ENCODE results near the gene IRX3. TPM values are rescaled to one million over a fixed set of nuclear protein-coding genes. Genes with fewer than 3 reads are reported as not detected.
"Not testable (repeated sequence)": the region's sequence is repeated elsewhere in the genome, so short reads cannot be mapped to it uniquely, and the experiment has no call there.

Gene IRX3
- total and polyA plus RNA-seq, 4 experiments from 2014 or later: not detected

- Mint-ChIP-seq H3K9me3 (peaks cover 0 to 3% (median 0%) of the 10 kb centered on the region in 8 donors), H3K27me3 (peaks cover 15 to 17% of the 10 kb centered on the region in 2 donors), H3K4me1 (no peaks in the 10 kb centered on the region), H3K4me3 (no peak overlapping the region), H3K36me3 (no peaks in the 10 kb centered on the region), H3K27ac (no peak overlapping the region)
- no peaks in the 10 kb centered on the region for H3K4me1 ChIP-seq (ENCODE audit: insufficient read depth, low read length)
- H3K36me3 ChIP-seq (ENCODE audit: insufficient read depth, low read length): no peaks in the 10 kb centered on the region
- CTCF ChIA-PET (ENCODE audit: partially characterized antibody): no interaction called here
- no peaks in the 10 kb centered on the region for H3K27me3 ChIP-seq (ENCODE audit: insufficient read depth, low read length)
- DNase-seq: no peak
- intact Hi-C loops (cut with micrococcal nuclease): no loop called here
- no peak overlapping the region for H3K27ac ChIP-seq (ENCODE audit: low read depth, low read length)
- H3K4me3 ChIP-seq (ENCODE audit: low read length in 2 of 2): no peak overlapping the region
- POLR2A ChIA-PET (ENCODE audit: partially characterized antibody): no interaction called here
- no peaks in the 10 kb centered on the region for H3K9me3 ChIP-seq (ENCODE audit: control insufficient read depth in 1 of 2, low read length in 2 of 2)
These were observed 17.8 kb downstream of the IRX3 start for GRCh38 chr16:54268766-54269165.

DNA sequence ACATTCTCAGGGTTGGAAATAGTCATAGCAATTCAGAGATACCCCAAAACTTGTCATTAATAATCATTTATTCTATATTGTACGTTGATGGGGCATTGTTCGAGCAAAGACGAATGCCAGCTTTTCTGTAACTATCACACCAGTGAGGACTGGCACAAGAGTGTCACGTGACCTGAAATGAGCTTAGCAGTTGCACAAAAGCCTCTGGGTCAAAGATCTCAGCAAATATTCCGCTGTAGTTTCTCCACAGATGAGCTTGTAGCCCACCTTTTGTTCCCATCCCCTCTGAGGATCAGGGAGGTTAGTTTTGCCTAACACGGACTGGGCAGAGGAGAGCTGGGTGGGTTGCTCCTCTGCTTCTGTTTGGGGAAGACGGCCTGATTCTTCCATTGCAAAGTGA is 18.2 kb downstream of the IRX3 start:
- Mint-ChIP-seq H3K27me3 (peaks cover 15 to 18% of the 10 kb centered on the region in 2 donors), H3K4me3 (no peak overlapping the region), H3K9me3 (peaks cover 0 to 3% (median 0%) of the 10 kb centered on the region in 8 donors), H3K4me1 (no peaks in the 10 kb centered on the region), H3K27ac (no peak overlapping the region), H3K36me3 (no peaks in the 10 kb centered on the region)
- no peaks in the 10 kb centered on the region for H3K36me3 ChIP-seq (ENCODE audit: insufficient read depth, low read length)
- ChIA-PET POLR2A (ENCODE audit: partially characterized antibody) (no interaction called here), CTCF (ENCODE audit: partially characterized antibody) (no interaction called here)
- H3K9me3 ChIP-seq (ENCODE audit: control insufficient read depth in 1 of 2, low read length in 2 of 2): no peaks in the 10 kb centered on the region
- no peaks in the 10 kb centered on the region for H3K27me3 ChIP-seq (ENCODE audit: insufficient read depth, low read length)
- no peaks in the 10 kb centered on the region for H3K4me1 ChIP-seq (ENCODE audit: insufficient read depth, low read length)
- H3K27ac ChIP-seq (ENCODE audit: low read depth, low read length): no peak overlapping the region
- intact Hi-C loops (cut with micrococcal nuclease): no loop called here
- H3K4me3 ChIP-seq (ENCODE audit: low read length in 2 of 2): no peak overlapping the region
- DNase-seq: no peak

- Histone ChIP-seq H3K4me3 (ENCODE audit: low read length in 2 of 2) (no peak overlapping the region), H3K4me1 (ENCODE audit: insufficient read depth, low read length) (no peaks in the 10 kb centered on the region), H3K27me3 (ENCODE audit: insufficient read depth, low read length) (no peaks in the 10 kb centered on the region), H3K36me3 (ENCODE audit: insufficient read depth, low read length) (no peaks in the 10 kb centered on the region), H3K27ac (ENCODE audit: low read depth, low read length) (no peak overlapping the region), H3K9me3 (ENCODE audit: control insufficient read depth in 1 of 2, low read length in 2 of 2) (no peaks in the 10 kb centered on the region)
- no peak overlapping the region for H3K27ac Mint-ChIP-seq
- peaks cover 0 to 3% (median 0%) of the 10 kb centered on the region in 8 donors for H3K9me3 Mint-ChIP-seq
- intact Hi-C loops (cut with micrococcal nuclease): no loop called here
- ChIA-PET POLR2A (ENCODE audit: partially characterized antibody) (no interaction called here), CTCF (ENCODE audit: partially characterized antibody) (no interaction called here)
- H3K4me3 Mint-ChIP-seq: no peak overlapping the region
- H3K4me1 Mint-ChIP-seq: no peaks in the 10 kb centered on the region
- peaks cover 15 to 18% of the 10 kb centered on the region in 2 donors for H3K27me3 Mint-ChIP-seq
- no peaks in the 10 kb centered on the region for H3K36me3 Mint-ChIP-seq
- no peak for DNase-seq
These were observed 20.1 kb downstream of the IRX3 start for GRCh38 chr16:54266363-54266955.

DNA sequence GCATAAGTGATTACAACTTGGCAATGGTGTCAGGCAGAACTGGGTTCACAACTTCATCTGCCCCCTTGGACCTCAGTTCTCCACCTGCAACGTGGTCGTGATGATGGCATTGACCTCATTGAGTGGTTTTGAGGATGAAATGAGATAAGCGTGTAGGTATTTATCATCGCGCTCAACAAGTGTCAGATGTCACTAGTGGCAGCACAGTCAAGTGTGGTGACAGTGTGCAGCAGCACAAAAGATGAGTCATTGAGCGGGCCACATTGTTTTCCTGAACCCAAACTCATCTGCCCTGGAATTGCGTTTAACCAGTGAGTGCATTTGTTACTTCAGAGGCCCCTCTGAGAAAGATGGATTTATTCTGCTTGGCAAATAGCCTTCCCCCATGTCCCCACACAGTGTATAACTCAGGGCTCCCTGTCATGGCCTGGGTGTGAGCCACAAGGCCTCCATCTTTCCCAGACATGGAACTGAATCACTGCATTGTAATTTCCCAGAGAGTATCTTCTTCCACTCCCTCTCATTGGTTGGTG is 20.9 kb downstream of the IRX3 start:
- no peak for DNase-seq
- POLR2A ChIA-PET (ENCODE audit: partially characterized antibody): no interaction called here
- no peak overlapping the region for H3K4me3 Mint-ChIP-seq
- Histone ChIP-seq H3K36me3 (ENCODE audit: insufficient read depth, low read length) (no peaks in the 10 kb centered on the region), H3K27ac (ENCODE audit: low read depth, low read length) (no peak overlapping the region), H3K27me3 (ENCODE audit: insufficient read depth, low read length) (no peaks in the 10 kb centered on the region), H3K4me3 (ENCODE audit: low read length in 2 of 2) (no peak overlapping the region), H3K9me3 (ENCODE audit: control insufficient read depth in 1 of 2, low read length in 2 of 2) (no peaks in the 10 kb centered on the region), H3K4me1 (ENCODE audit: insufficient read depth, low read length) (no peaks in the 10 kb centered on the region)
- H3K4me1 Mint-ChIP-seq: no peaks in the 10 kb centered on the region
- H3K27ac Mint-ChIP-seq: no peak overlapping the region
- H3K27me3 Mint-ChIP-seq: peaks cover 15 to 16% of the 10 kb centered on the region in 2 donors
- peaks cover 0 to 3% (median under 1%) of the 10 kb centered on the region in 8 donors for H3K9me3 Mint-ChIP-seq
- CTCF ChIA-PET (ENCODE audit: partially characterized antibody): no interaction called here
- intact Hi-C loops (cut with micrococcal nuclease): no loop called here
- no peaks in the 10 kb centered on the region for H3K36me3 Mint-ChIP-seq

GRCh38 chr16:54253118-54253517 is 33.5 kb downstream of the IRX3 start:
- Histone ChIP-seq H3K27me3 (ENCODE audit: insufficient read depth, low read length) (no peaks in the 10 kb centered on the region), H3K4me3 (ENCODE audit: low read length in 2 of 2) (no peak overlapping the region), H3K27ac (ENCODE audit: low read depth, low read length) (no peak overlapping the region), H3K36me3 (ENCODE audit: insufficient read depth, low read length) (no peaks in the 10 kb centered on the region), H3K4me1 (ENCODE audit: insufficient read depth, low read length) (no peaks in the 10 kb centered on the region), H3K9me3 (ENCODE audit: control insufficient read depth in 1 of 2, low read length in 2 of 2) (no peaks in the 10 kb centered on the region)
- no peaks in the 10 kb centered on the region for H3K36me3 Mint-ChIP-seq
- no peak overlapping the region for H3K27ac Mint-ChIP-seq
- peaks cover 0 to 2% (median 0%) of the 10 kb centered on the region in 8 donors for H3K9me3 Mint-ChIP-seq
- H3K27me3 Mint-ChIP-seq: peaks cover 2 to 9% of the 10 kb centered on the region in 2 donors
- CTCF ChIA-PET (ENCODE audit: partially characterized antibody): no interaction called here
- intact Hi-C loops (cut with micrococcal nuclease): no loop called here
- POLR2A ChIA-PET (ENCODE audit: partially characterized antibody): no interaction called here
- H3K4me3 Mint-ChIP-seq: no peak overlapping the region
- DNase-seq: no peak
- H3K4me1 Mint-ChIP-seq: no peaks in the 10 kb centered on the region

- intact Hi-C loops (cut with micrococcal nuclease): no loop called here
- no peak overlapping the region for H3K27ac ChIP-seq (ENCODE audit: low read depth, low read length)
- Mint-ChIP-seq H3K27ac (no peak overlapping the region), H3K27me3 (peaks cover 5 to 8% of the 10 kb centered on the region in 2 donors), H3K36me3 (no peaks in the 10 kb centered on the region), H3K9me3 (peaks cover 0 to 5% (median under 1%) of the 10 kb centered on the region in 8 donors), H3K4me1 (no peaks in the 10 kb centered on the region), H3K4me3 (no peak overlapping the region)
- ChIA-PET POLR2A (ENCODE audit: partially characterized antibody) (no interaction called here), CTCF (ENCODE audit: partially characterized antibody) (no interaction called here)
- H3K36me3 ChIP-seq (ENCODE audit: insufficient read depth, low read length): no peaks in the 10 kb centered on the region
- H3K27me3 ChIP-seq (ENCODE audit: insufficient read depth, low read length): no peaks in the 10 kb centered on the region
- no peak overlapping the region for H3K4me3 ChIP-seq (ENCODE audit: low read length in 2 of 2)
- no peaks in the 10 kb centered on the region for H3K9me3 ChIP-seq (ENCODE audit: control insufficient read depth in 1 of 2, low read length in 2 of 2)
- no peak for DNase-seq
- H3K4me1 ChIP-seq (ENCODE audit: insufficient read depth, low read length): no peaks in the 10 kb centered on the region
These were observed 37.5 kb downstream of the IRX3 start for GRCh38 chr16:54248863-54249710.

DNA sequence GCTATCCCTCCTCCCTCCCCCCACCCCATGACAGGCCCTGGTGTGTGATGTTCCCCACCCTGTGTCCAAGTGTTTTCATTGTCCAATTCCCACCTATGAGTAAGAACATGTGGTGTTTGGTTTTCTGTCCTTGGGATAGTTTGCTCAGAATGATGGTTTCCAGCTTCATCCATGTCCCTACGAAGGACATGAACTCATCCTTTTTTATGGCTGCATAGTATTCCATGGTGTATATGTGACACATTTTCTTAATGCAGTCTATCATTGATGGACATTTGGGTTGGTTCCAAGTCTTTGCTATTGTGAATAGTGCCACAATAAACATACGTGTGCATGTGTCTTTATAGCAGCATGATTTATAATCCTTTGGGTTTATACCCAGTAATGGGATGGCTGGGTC is 38.9 kb downstream of the IRX3 start:
- H3K27ac Mint-ChIP-seq; H3K4me1 ChIP-seq (ENCODE audit: insufficient read depth, low read length); POLR2A ChIA-PET (ENCODE audit: partially characterized antibody); H3K9me3 Mint-ChIP-seq; H3K4me3 Mint-ChIP-seq; H3K27me3 ChIP-seq (ENCODE audit: insufficient read depth, low read length); CTCF ChIA-PET (ENCODE audit: partially characterized antibody); H3K4me1 Mint-ChIP-seq; H3K9me3 ChIP-seq (ENCODE audit: control insufficient read depth in 1 of 2, low read length in 2 of 2); H3K36me3 ChIP-seq (ENCODE audit: insufficient read depth, low read length); intact Hi-C loops (cut with micrococcal nuclease); DNase-seq; H3K27ac ChIP-seq (ENCODE audit: low read depth, low read length); H3K4me3 ChIP-seq (ENCODE audit: low read length in 2 of 2); H3K36me3 Mint-ChIP-seq: not testable (repeated sequence)
- H3K27me3 Mint-ChIP-seq: peaks cover 5 to 11% of the 10 kb centered on the region in 2 donors
